K562 (cell line): Measurements from ENCODE around the gene MSL2. TPM values are rescaled to one million over a fixed set of nuclear protein-coding genes. Genes with fewer than 3 reads are reported as not detected.

Source experiments
- ATAC-seq: fragments of 200-7000 bp; cut with Tn5 transposase; 3 replicates; pipeline ENCODE4 v1.9.1; 2020; ENCODE audit warnings: moderate library complexity
- BruUV-seq: library from RNA; stranded (reverse); fragments of 400-500 nt; replicated peaks from 2 replicates; lab custom pipeline; 2021; lab: Mats Ljungman, UMichigan
- CTCF ChIA-PET: fragments of 300-600 bp; formaldehyde crosslinking; extraction: SDS; loops from one replicate; lab custom pipeline; 2021; ENCODE audit warnings: low intra/inter-chr PET ratio; lab: Yijun Ruan, JAX
- POLR2A ChIA-PET: fragments of 300-600, 350-650 bp; sonication (Branson Sonifier 250); formaldehyde crosslinking; extraction: SDS; loops from one replicate; lab custom pipeline; 2021; ENCODE audit warnings: antibody characterized with exemption, inconsistent platforms; lab: Yijun Ruan, JAX
- DNase-seq, 4 experiments: peaks; one replicate each; pipeline versions ENCODE4 v3.0.0 to v3.0.0-alpha.2; 2011 to 2018; ENCODE audit warnings: low spot score in 3 of 4, mixed read lengths in 3 of 4; ENCODE audit errors: extremely low read depth in 1 of 4
- FAIRE-seq: peaks from 2 replicates; lab custom pipeline; 2011; peaks lifted over from hg19 to GRCh38; lab: Jason Lieb, UNC
- H2AFZ ChIP-seq: 2 replicates; pipeline ENCODE4 v1.6.0; 2011; ENCODE audit warnings: low read depth, low read length, control low read depth, inconsistent platforms
- H3K27ac ChIP-seq: fragments of 200-600 bp; 3 replicates; pipeline ENCODE4 v1.8.0; 2011; ENCODE audit warnings: low read depth, mild to moderate bottlenecking, control low read depth, inconsistent platforms, low read length, moderate library complexity, mixed read lengths; ENCODE audit errors: extremely low read depth
- H3K27me3 ChIP-seq, 2 experiments: fragments of 300-600 bp in 1 of 2; 2 replicates in 1 of 2; 3 replicates in 1 of 2; pipeline versions ENCODE4 v1.6.0 to v1.8.0; 2011; ENCODE audit warnings: inconsistent platforms in 2 of 2, low read length in 2 of 2, mild to moderate bottlenecking in 1 of 2, mixed read lengths in 1 of 2, moderate library complexity in 1 of 2; ENCODE audit not compliant: control insufficient read depth in 2 of 2, insufficient read depth in 2 of 2
- H3K36me3 ChIP-seq: fragments of 300-600 bp; 3 replicates; pipeline ENCODE4 v1.8.0; 2011; ENCODE audit warnings: mild to moderate bottlenecking, low read length, inconsistent platforms; ENCODE audit not compliant: control insufficient read depth, insufficient read depth
- H3K4me1 ChIP-seq, 2 experiments: fragments of 200-600 bp in 1 of 2; replicated peaks in 1 of 2; 2 replicates in 1 of 2; 3 replicates in 1 of 2; pipeline versions ENCODE4 v1.5.1 to v1.8.0; 2011; ENCODE audit warnings: inconsistent platforms in 2 of 2, low read length in 2 of 2, mild to moderate bottlenecking in 1 of 2, mixed read lengths in 1 of 2, moderate library complexity in 1 of 2; ENCODE audit not compliant: control insufficient read depth in 2 of 2, insufficient read depth in 2 of 2
- H3K4me2 ChIP-seq: 2 replicates; pipeline ENCODE4 v1.6.1; 2011; ENCODE audit warnings: low read length, control low read depth, inconsistent platforms, mixed read lengths; ENCODE audit not compliant: insufficient read depth
- H3K4me3 ChIP-seq: fragments of 200-600 bp; sonication (generic), shearing (Covaris generic); 2 replicates; pipeline ENCODE4 v1.5.1; 2016; ENCODE audit warnings: control low read depth, inconsistent platforms
- H3K79me2 ChIP-seq: fragments of 200-600 bp; 3 replicates; pipeline ENCODE4 v1.8.0; 2011; ENCODE audit warnings: low read length, inconsistent platforms; ENCODE audit not compliant: control insufficient read depth, insufficient read depth
- H3K9ac ChIP-seq, 2 experiments: 2 replicates each; pipeline versions ENCODE4 v1.6.0 to v1.6.1; 2011; ENCODE audit warnings: low read depth in 2 of 2, low read length in 2 of 2, control low read depth in 1 of 2, inconsistent platforms in 1 of 2, mild to moderate bottlenecking in 1 of 2, mixed read lengths in 1 of 2; ENCODE audit not compliant: insufficient read depth in 1 of 2
- H3K9me1 ChIP-seq: one replicate; pipeline ENCODE4 v1.6.0; 2011; ENCODE audit warnings: inconsistent platforms, mild to moderate bottlenecking, low read length, moderate library complexity; ENCODE audit not compliant: control insufficient read depth, insufficient read depth
- H3K9me3 ChIP-seq: replicated peaks from 2 replicates; pipeline ENCODE4 v1.5.1; 2011; ENCODE audit warnings: low read depth, low read length, inconsistent platforms; ENCODE audit not compliant: control insufficient read depth, insufficient read depth
- H4K20me1 ChIP-seq: replicated peaks from 2 replicates; pipeline ENCODE4 v1.6.1; 2011; ENCODE audit warnings: low read length, inconsistent platforms, mixed read lengths; ENCODE audit not compliant: control insufficient read depth, insufficient read depth
- AFF1 ChIP-seq, 2 experiments: fragments of 450-650 bp; IDR thresholded peaks; 2 replicates each; pipeline ENCODE4 v1.6.1; 2018; ENCODE audit warnings: mild to moderate bottlenecking in 2 of 2, low read depth in 1 of 2; ENCODE audit not compliant: partially characterized antibody in 2 of 2
- HEY1 ChIP-seq: fragments of 250-450 bp; sonication (Bioruptor Pico); IDR thresholded peaks from 2 replicates; pipeline ENCODE4 v1.5.0; 2020; ENCODE audit warnings: mild to moderate bottlenecking, moderate library complexity, borderline replicate concordance
- ILK ChIP-seq: fragments of 450-650 bp; IDR thresholded peaks from 2 replicates; pipeline ENCODE4 v1.6.1; 2016; ENCODE audit warnings: missing genetic modification characterization, low read depth, mild to moderate bottlenecking, missing compliant biosample characterization, moderate library complexity, borderline replicate concordance
- LARP7 ChIP-seq: fragments of 450-650 bp; IDR thresholded peaks from 2 replicates; pipeline ENCODE4 v1.6.1; 2016
- NONO ChIP-seq, 2 experiments: fragments of 200-400 bp in 1 of 2; fragments of 450-650 bp in 1 of 2; formaldehyde crosslinking in 1 of 2; IDR thresholded peaks; 2 replicates each; pipeline ENCODE4 v1.6.1; 2017; ENCODE audit warnings: low read depth in 2 of 2, mild to moderate bottlenecking in 2 of 2, moderate library complexity in 2 of 2, low read length in 1 of 2
- PHTF2 ChIP-seq: fragments of 250-450 bp; sonication (Bioruptor Pico); IDR thresholded peaks from 2 replicates; pipeline ENCODE4 v1.5.0; 2021; ENCODE audit warnings: mild to moderate bottlenecking
- SMARCA4 ChIP-seq: fragments of 450-650 bp; IDR thresholded peaks from 2 replicates; pipeline ENCODE4 v1.6.1; 2016
- ZNF436 ChIP-seq: fragments of 250-450, 450-650 bp; sonication (Bioruptor Pico); formaldehyde crosslinking; IDR thresholded peaks from 2 replicates; pipeline ENCODE4 v1.7.0; 2020; ENCODE audit warnings: mild to moderate bottlenecking
- WGBS: fragments of 100-300 bp; shearing (Covaris generic); methylation state at CpG from one replicate; pipeline ENCODE4 v1.1.6; 2016; ENCODE audit warnings: low coverage, mixed read lengths; ENCODE audit not compliant: insufficient coverage; ENCODE audit errors: missing lambda C conversion rate; 5-methylcytosine and 5-hydroxymethylcytosine counted together
- in situ Hi-C: fragments of 300-500 bp; cut with MboI; formaldehyde crosslinking; loops from 4 replicates; pipeline ENCODE4 v1.15.0; 2018; ENCODE audit warnings: inconsistent platforms, mixed read lengths
- intact Hi-C: fragments of 100-400 bp; cut with micrococcal nuclease; formaldehyde crosslinking; loops from 2 replicates; pipeline ENCODE4 v1.14.2; 2022
- polyA plus RNA-seq, 8 experiments: library from polyadenylated mRNA; depleted of rRNA in 4 of 8; stranded (reverse) in 5 of 8; unstranded in 3 of 8; fragments of >200 nt; fragmentation: Nextera tagmentation in 2 of 8; fragmentation: Illumina TruSeq in 1 of 8; extraction: Ambion mirVana in 2 of 8; extraction: Trizol in 1 of 8; gene quantifications; 2 replicates each; pipeline versions ENCODE4 v1.2.1 to v1.2.3, GENCODE V29; 2011 to 2014; ENCODE audit warnings: inconsistent platforms in 1 of 8, missing spikeins in 1 of 8
- total RNA-seq, 7 experiments: library from RNA; depleted of rRNA in 6 of 7; stranded (reverse); fragments of >200 nt in 6 of 7; fragmentation: Illumina TruSeq in 2 of 7; extraction: Trizol in 2 of 7; gene quantifications; 2 replicates each; pipeline versions ENCODE4 v1.2.1 to v1.2.3, GENCODE V29; 2011 to 2021; ENCODE audit warnings: low replicate concordance in 1 of 7

The MSL2 gene
- total and polyA plus RNA-seq, 9 of the 15 experiments (the other 6 are each of a cell fraction or from before 2014, with no cell fraction given) = 1.9 to 19.9 (median 9.1) TPM

- H4K20me1 ChIP-seq = peaks cover 3% of the 10 kb centered on the region; the same call in 1 of the 2 replicates
- POLR2A ChIA-PET = no interaction called here
- H3K4me3 ChIP-seq = no peak overlapping the region
- H3K36me3 ChIP-seq = no peaks in the 10 kb centered on the region
- no peaks in the 10 kb centered on the region for H3K9me1 ChIP-seq
- peaks cover 97% of the 10 kb centered on the region for H3K79me2 ChIP-seq
- no peak overlapping the region for H3K4me2 ChIP-seq
- intact Hi-C loops (no loop called here), in situ Hi-C loops (no loop called here)
- DNase-seq = no peak
- no peak for ATAC-seq
- 85% methylated on average over 6 of the region's 7 CpGs for WGBS
- no peaks in the 10 kb centered on the region for H3K9me3 ChIP-seq
- TF ChIP-seq NONO (IDR thresholded peaks at IDR 0.05; ENCODE audit: low read depth in 2 of 2, low read length in 1 of 2) = no peak
- TF ChIP-seq PHTF2 (CRISPR knock-in tag) = no peak
- no peak for TF ChIP-seq SMARCA4
- no peak for TF ChIP-seq ILK (tag)
- TF ChIP-seq HEY1 (CRISPR knock-in tag) = no peak
- TF ChIP-seq ZNF436 (CRISPR knock-in tag) = no peak
- TF ChIP-seq AFF1 (IDR thresholded peaks at IDR 0.05; ENCODE audit: low read depth in 1 of 2, partially characterized antibody in 2 of 2) = no peak
- TF ChIP-seq LARP7 = no peak
- H3K27me3 ChIP-seq = no peaks in the 10 kb centered on the region
- peaks cover 0 to 5% of the 10 kb centered on the region in 2 experiments; a peak in 4 of 5 replicates for H3K4me1 ChIP-seq
- H3K27ac ChIP-seq = no peak overlapping the region
- FAIRE-seq = no peak
- no peak overlapping the region for H3K9ac ChIP-seq
- CTCF ChIA-PET = no interaction called here
- H2AFZ ChIP-seq = no peak overlapping the region
- BruUV-seq = no TSS peak
These were observed 33.8 kb downstream of the MSL2 start for GRCh38 chr3:136162322-136162721.
